Activated T-cell treated with anti-CD3 and anti-CD28 coated beads, Interleukin-2, amount 50 U/mL, for 72 hours (primary cell): ENCODE data around the gene ZNF582. TPM values are rescaled to one million over a fixed set of nuclear protein-coding genes. Genes with fewer than 3 reads are reported as not detected.
"Not testable (repeated sequence)": the region's sequence is repeated elsewhere in the genome, so short reads cannot be mapped to it uniquely, and the experiment has no call there.

Experiments used
- ATAC-seq, 2 donors: fragments of 150-1000 bp; cut with Tn5 transposase; replicated peaks in 1 of 2; 2 replicates each; pipeline ENCODE4 v1.10.0; 2021; ENCODE audit warnings: moderate library complexity in 2 of 2, mild to moderate bottlenecking in 1 of 2
- DNase-seq, 2 donors: peaks; one replicate each; pipeline ENCODE4 v3.0.0; 2021 to 2022; ENCODE audit warnings: mixed read lengths in 1 of 2
- H3K27ac Mint-ChIP-seq: one replicate; pipeline ENCODE4 v1.8.0; 2022; ENCODE audit warnings: mild to moderate bottlenecking, moderate library complexity, mixed read lengths
- H3K27me3 Mint-ChIP-seq: one replicate; pipeline ENCODE4 v1.8.0; 2022; ENCODE audit warnings: low read depth, mixed read lengths
- H3K36me3 Mint-ChIP-seq, 2 donors: one replicate each; pipeline ENCODE4 v1.8.0; 2022; ENCODE audit warnings: mixed read lengths in 2 of 2, mild to moderate bottlenecking in 1 of 2; ENCODE audit not compliant: insufficient read depth in 2 of 2
- H3K4me1 Mint-ChIP-seq: one replicate; pipeline ENCODE4 v1.8.0; 2022; ENCODE audit warnings: low read depth, mixed read lengths
- H3K4me3 Mint-ChIP-seq, 2 donors: one replicate each; pipeline ENCODE4 v1.8.0; 2022; ENCODE audit warnings: mild to moderate bottlenecking in 2 of 2, mixed read lengths in 2 of 2, moderate library complexity in 2 of 2
- H3K9me3 Mint-ChIP-seq, 2 donors: one replicate each; pipeline ENCODE4 v1.8.0; 2022; ENCODE audit warnings: mixed read lengths in 2 of 2
- total RNA-seq, 2 donors: library from RNA; stranded (reverse); gene quantifications; one replicate each; pipeline ENCODE4 v1.2.3, GENCODE V29; 2022

The ZNF582 gene
- total RNA-seq, 2 donors from 2014 or later: 2.5 to 3.7 TPM

DNA sequence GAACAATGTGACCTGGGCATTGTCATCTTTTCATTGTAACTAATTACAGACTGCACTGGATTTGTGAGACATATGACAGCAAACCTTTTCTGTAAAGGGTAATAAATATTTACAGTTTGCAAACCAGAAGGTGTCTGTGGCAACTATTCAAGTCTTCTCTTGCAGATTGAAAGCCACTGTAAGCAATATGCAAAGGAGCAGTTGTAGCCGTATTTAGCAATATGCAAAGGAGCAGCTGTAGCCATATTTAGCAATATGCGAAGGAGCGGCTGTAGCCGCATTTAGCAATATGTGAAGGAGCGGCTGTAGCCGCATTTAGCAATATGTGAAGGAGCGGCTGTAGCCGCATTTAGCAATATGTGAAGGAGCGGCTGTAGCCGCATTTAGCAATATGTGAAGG is 54.3 kb downstream of the ZNF582 start:
- not testable (repeated sequence) for ATAC-seq, H3K27ac Mint-ChIP-seq, H3K4me3 Mint-ChIP-seq, H3K4me1 Mint-ChIP-seq, H3K27me3 Mint-ChIP-seq, DNase-seq
- Mint-ChIP-seq H3K36me3 (peaks cover 3 to 13% of the 10 kb centered on the region in 2 donors), H3K9me3 (peaks cover 8 to 12% of the 10 kb centered on the region in 2 donors)

DNA sequence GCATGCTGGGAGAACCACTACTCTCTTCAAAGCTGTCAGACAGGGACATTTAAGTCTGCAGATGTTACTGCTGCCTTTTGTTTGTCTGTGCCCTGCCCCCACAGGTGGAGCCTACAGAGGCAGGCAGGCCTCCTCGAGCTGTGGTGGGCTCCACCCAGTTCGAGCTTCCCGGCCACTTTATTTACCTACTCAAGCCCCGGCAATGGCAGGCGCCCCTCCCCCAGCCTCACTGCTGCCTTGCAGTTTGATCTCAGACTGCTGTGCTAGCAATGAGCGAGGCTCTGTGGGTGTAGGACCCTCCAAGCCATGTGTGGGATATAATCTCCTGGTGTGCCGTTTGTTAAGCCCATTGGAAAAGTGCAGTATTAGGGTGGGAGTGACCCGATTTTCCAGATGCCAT is 56.3 kb downstream of the ZNF582 start:
- not testable (repeated sequence) for H3K36me3 Mint-ChIP-seq, DNase-seq, H3K27ac Mint-ChIP-seq, H3K4me3 Mint-ChIP-seq, H3K27me3 Mint-ChIP-seq, ATAC-seq, H3K4me1 Mint-ChIP-seq, H3K9me3 Mint-ChIP-seq

DNA sequence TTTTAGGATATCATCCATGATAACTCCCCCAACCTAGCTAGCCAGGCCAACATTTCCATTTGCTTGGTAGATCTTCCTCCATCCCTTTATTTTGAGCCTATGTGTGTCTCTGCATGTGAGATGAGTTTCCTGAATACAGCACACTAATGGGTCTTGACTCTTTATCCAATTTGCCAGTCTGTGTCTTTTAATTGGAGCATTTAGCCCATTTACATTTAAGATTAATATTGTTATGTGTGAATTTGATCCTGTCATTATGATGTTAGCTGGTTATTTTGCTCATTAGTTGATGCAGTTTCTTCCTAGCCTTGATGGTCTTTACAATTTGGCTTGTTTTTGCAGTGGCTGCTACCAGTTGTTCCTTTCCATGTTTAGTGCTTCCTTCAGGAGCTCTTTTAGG is 58.0 kb downstream of the ZNF582 start:
- not testable (repeated sequence) for DNase-seq, H3K27ac Mint-ChIP-seq, H3K9me3 Mint-ChIP-seq, H3K36me3 Mint-ChIP-seq, H3K4me1 Mint-ChIP-seq, H3K27me3 Mint-ChIP-seq, H3K4me3 Mint-ChIP-seq, ATAC-seq

DNA sequence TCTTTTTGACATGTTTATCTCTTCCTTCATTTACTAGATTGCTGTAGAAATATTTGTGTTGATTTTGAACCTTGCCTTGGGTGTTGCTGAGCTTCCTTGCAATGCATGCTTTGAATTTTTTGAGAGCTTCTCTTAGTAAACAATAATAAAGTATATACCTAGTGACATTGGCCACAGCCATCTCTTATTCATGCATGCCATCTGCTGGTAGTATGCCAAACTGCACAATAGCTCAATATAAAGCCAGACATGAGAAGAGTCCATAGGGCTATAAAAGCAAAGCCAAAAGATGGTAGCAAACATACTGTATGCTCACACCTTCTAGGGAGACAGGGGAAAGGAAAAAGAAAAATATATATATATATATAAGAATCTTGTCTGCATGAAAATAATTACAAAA is 59.8 kb downstream of the ZNF582 start:
- H3K9me3 Mint-ChIP-seq: peaks cover 1 to 4% of the 10 kb centered on the region in 2 donors
- ATAC-seq: peak; percentile 49 to 60
- DNase-seq: peak; percentile 40 to 42
- H3K27me3 Mint-ChIP-seq: no peaks in the 10 kb centered on the region
- H3K4me3 Mint-ChIP-seq: no peak overlapping the region
- H3K27ac Mint-ChIP-seq: no peak overlapping the region
- peaks cover 0 to 5% of the 10 kb centered on the region in 2 donors for H3K36me3 Mint-ChIP-seq
- H3K4me1 Mint-ChIP-seq: no peaks in the 10 kb centered on the region

Other genes with a start within 250 kb of the ZNF582 start
- not detected for gene GALP, start 217.5 kb downstream of the ZNF582 start, total RNA-seq
- not detected for gene ZSCAN5B, start 195.8 kb downstream of the ZNF582 start, total RNA-seq
- not detected for gene ZSCAN5C, start 191.3 kb downstream of the ZNF582 start, total RNA-seq
- under 1 TPM in 1 of 2 donors, not detected in 1; 0.67 TPM for gene EDDM13, start 120.8 kb downstream of the ZNF582 start, total RNA-seq
- 1 to 10 TPM; 8.3 to 8.4 TPM for gene ZSCAN5A, start 78.7 kb downstream of the ZNF582 start, total RNA-seq
- 1 to 10 TPM; 2.3 to 2.7 TPM for gene ZNF583, start 10.8 kb upstream of the ZNF582 start, total RNA-seq
- 1 to 10 TPM; 1.5 to 4.6 TPM for gene ZNF667, start 83.8 kb upstream of the ZNF582 start, total RNA-seq
- gene ZNF471, start 114.3 kb upstream of the ZNF582 start, total RNA-seq: 1 to 10 TPM in 1 of 2 donors, under 1 TPM in 1; 0.76 to 1.4 TPM
- 1 to 10 TPM; 3.3 to 5.7 TPM for gene ZFP28, start 145.4 kb upstream of the ZNF582 start, total RNA-seq
- 1 to 10 TPM; 4.0 to 4.5 TPM for gene ZNF470, start 173.9 kb upstream of the ZNF582 start, total RNA-seq
- gene ZNF71, start 201.8 kb upstream of the ZNF582 start, total RNA-seq: 1 to 10 TPM; 5.8 to 6.9 TPM
- gene SMIM17, start 249.6 kb upstream of the ZNF582 start, total RNA-seq: under 1 TPM; 0.35 to 0.36 TPM